Small intestine (tissue), 7 donors: ENCODE results near the gene CARD10. TPM values are rescaled to one million over a fixed set of nuclear protein-coding genes. Genes with fewer than 3 reads are reported as not detected.
A peak's percentile ranks its signal among the peaks of the same experiment; 100 is the strongest.

Source experiments
- DNase-seq, 2 donors: peaks; one replicate each; pipeline versions ENCODE4 v3.0.0 to v3.0.0-alpha.2; 2013
- FAIRE-seq: peaks from 2 replicates; lab custom pipeline; 2012; peaks lifted over from hg19 to GRCh38; lab: Jason Lieb, UNC
- H3K27ac ChIP-seq, 3 donors: one replicate each; pipeline ENCODE4 v1.5.1; 2013; ENCODE audit warnings: low read length in 2 of 3, mild to moderate bottlenecking in 2 of 3, control low read depth in 1 of 3, inconsistent platforms in 1 of 3, low read depth in 1 of 3, moderate library complexity in 1 of 3
- H3K27me3 ChIP-seq, 3 donors: one replicate each; pipeline ENCODE4 v1.6.1; 2013; ENCODE audit warnings: low read length in 3 of 3, inconsistent platforms in 1 of 3; ENCODE audit not compliant: control insufficient read depth in 3 of 3, insufficient read depth in 3 of 3
- H3K36me3 ChIP-seq, 3 donors: one replicate each; pipeline ENCODE4 v1.6.1; 2013; ENCODE audit warnings: low read length in 3 of 3, inconsistent platforms in 1 of 3, low read depth in 1 of 3, mild to moderate bottlenecking in 1 of 3, moderate library complexity in 1 of 3; ENCODE audit not compliant: control insufficient read depth in 3 of 3, insufficient read depth in 2 of 3
- H3K4me1 ChIP-seq, 3 donors: one replicate each; pipeline ENCODE4 v1.6.1; 2013; ENCODE audit warnings: low read length in 2 of 3, inconsistent platforms in 1 of 3, low read depth in 1 of 3, mild to moderate bottlenecking in 1 of 3, moderate library complexity in 1 of 3; ENCODE audit not compliant: control insufficient read depth in 3 of 3, insufficient read depth in 2 of 3
- H3K4me3 ChIP-seq, 3 donors: one replicate each; pipeline ENCODE4 v1.5.1; 2013; ENCODE audit warnings: low read length in 3 of 3, control low read depth in 1 of 3, inconsistent platforms in 1 of 3, low read depth in 1 of 3, mild to moderate bottlenecking in 1 of 3, moderate library complexity in 1 of 3
- H3K9me3 ChIP-seq, 2 donors: one replicate each; pipeline ENCODE4 v1.6.1; 2013; ENCODE audit warnings: low read depth in 1 of 2, low read length in 1 of 2; ENCODE audit not compliant: control insufficient read depth in 2 of 2, insufficient read depth in 1 of 2
- WGBS, 3 donors: extraction: QIAGEN DNeasy Blood & Tissue Kit; methylation state at CpG; one replicate each; pipeline ENCODE4 v1.1.7; 2013; 5-methylcytosine and 5-hydroxymethylcytosine counted together
- polyA plus RNA-seq, 4 donors: library from polyadenylated mRNA; stranded (reverse) in 3 of 4; unstranded in 1 of 4; fragments of 200-250 nt in 3 of 4; fragments of 120-200 nt in 1 of 4; gene quantifications; one replicate each; pipeline versions ENCODE4 v1.2.1 to v1.2.3, GENCODE V29; 2013
- donor health status: healthy with polysubstance abuse.
- donor health status: control.
- donor health status: control.
- donor health status: Bipolar disorder and iron deficiency.
- donor health status: healthy.

Gene CARD10
- polyA plus RNA-seq, 4 donors, result 31.5 to 129 (median 88.8) TPM

DNA sequence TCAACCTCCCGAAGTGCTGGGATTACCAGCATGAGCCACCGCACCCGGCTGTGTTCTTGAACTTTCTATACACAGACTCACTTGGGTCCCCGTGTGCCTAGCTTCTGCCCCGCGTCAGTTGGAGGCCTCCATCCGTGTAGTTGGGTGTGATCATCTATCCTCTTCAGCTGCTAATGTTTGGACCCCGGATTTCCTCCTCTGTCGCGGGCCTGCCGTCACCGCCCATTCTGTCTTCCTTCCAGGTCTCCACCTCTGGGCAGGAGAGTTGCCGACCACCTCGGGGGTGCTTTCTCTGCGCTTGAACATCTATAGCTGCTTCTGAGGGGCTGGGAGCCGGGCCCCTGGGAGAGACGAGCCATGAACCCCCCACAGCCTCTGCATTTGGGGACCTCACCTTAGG, 46.6 kb upstream of the CARD10 start:
- H3K9me3 ChIP-seq, result no peaks in the 10 kb centered on the region
- DNase-seq, result no peak
- no peak overlapping the region for H3K27ac ChIP-seq
- H3K36me3 ChIP-seq, result peaks cover 0 to 85% (median 0%) of the 10 kb centered on the region in 3 donors
- H3K4me3 ChIP-seq, result no peak overlapping the region
- H3K4me1 ChIP-seq, result peaks cover 7 to 76% (median 8%) of the 10 kb centered on the region in 3 donors
- WGBS, 3 donors, result 52 to 67% (median 59%) methylated on average over 17 of the region's 17 CpGs
- H3K27me3 ChIP-seq, result no peaks in the 10 kb centered on the region
- FAIRE-seq, result no peak

- Histone ChIP-seq H3K4me3 (no peak overlapping the region), H3K27me3 (no peaks in the 10 kb centered on the region), H3K36me3 (peaks cover 0 to 69% (median 0%) of the 10 kb centered on the region in 3 donors), H3K27ac (peak overlapping the region; percentile 4 to 93 (median 86)), H3K4me1 (peaks cover 6 to 68% (median 8%) of the 10 kb centered on the region in 3 donors), H3K9me3 (no peaks in the 10 kb centered on the region)
- FAIRE-seq (no peak), DNase-seq (no peak)
- WGBS, 3 donors, result 57 to 60% (median 59%) methylated on average over 7 of the region's 7 CpGs
These were observed 45.0 kb upstream of the CARD10 start for GRCh38 chr22:37564111-37564711.

DNA sequence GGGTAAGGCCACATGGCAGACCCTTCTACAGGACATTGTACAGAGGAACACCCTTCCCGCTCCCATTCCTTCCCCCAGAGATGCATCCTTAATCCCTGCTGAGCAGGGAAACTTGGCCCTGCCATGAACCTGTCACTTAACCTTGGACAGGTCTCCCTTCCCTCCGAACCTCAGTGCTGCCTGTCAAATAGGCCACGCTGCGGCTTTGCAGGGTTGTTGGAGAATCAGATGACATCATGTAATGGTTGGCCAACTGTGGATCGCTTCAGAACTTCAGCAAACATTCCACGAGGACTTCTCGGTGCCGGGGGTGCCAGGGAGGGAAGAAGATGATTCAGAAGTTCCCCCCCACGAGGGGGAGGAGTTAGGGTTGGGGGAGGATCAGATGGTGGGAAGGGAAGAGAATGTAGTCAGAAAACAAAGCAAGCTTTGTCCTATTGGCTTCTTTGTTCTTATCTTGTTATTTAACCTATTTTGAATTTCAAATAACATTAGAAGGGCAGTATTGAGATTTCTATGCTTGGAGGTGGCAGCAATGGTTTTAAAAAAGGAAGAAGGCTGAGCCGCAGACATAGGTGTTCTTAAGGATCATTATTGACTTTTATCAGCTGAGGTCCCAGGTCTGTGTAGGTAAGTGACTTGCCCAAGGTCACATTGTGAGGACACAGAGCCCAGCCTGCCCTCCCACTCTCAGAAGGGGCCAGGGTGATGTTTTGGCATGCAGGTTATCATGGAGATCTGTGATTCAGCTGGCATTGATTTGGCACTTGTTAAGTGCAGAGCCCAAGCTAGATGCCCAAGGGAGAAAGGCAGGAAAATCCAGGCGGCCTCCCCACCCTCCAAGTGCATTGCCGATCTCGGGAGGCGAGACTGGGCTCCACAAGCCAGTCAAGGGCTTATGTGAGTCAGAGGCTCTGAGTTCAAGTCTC, 44.2 kb upstream of the CARD10 start:
- DNase-seq (peak; percentile 61 to 77), FAIRE-seq (no peak)
- H3K4me1 ChIP-seq, result peaks cover 6 to 60% (median 8%) of the 10 kb centered on the region in 3 donors
- H3K36me3 ChIP-seq, result peaks cover 0 to 61% (median 0%) of the 10 kb centered on the region in 3 donors
- peak overlapping the region in 1 of 3 donors; percentile 1 for H3K4me3 ChIP-seq
- H3K27ac ChIP-seq, result peak overlapping the region; percentile 58 to 93 (median 86)
- H3K27me3 ChIP-seq, result no peaks in the 10 kb centered on the region
- H3K9me3 ChIP-seq, result no peaks in the 10 kb centered on the region
- 18 to 37% (median 36%) methylated on average over 14 of the region's 14 CpGs for WGBS, 3 donors

GRCh38 chr22:37562049-37562875, 43.0 kb upstream of the CARD10 start:
- Histone ChIP-seq H3K4me1 (peaks cover 6 to 55% (median 8%) of the 10 kb centered on the region in 3 donors), H3K27me3 (no peaks in the 10 kb centered on the region), H3K36me3 (peaks cover 0 to 50% (median 0%) of the 10 kb centered on the region in 3 donors), H3K4me3 (peak overlapping the region in 2 of 3 donors; percentile 55 to 90), H3K9me3 (no peaks in the 10 kb centered on the region), H3K27ac (peak overlapping the region; percentile 27 to 93 (median 86))
- FAIRE-seq (no peak), DNase-seq (no peak)
- 56 to 66% (median 61%) methylated on average over 14 of the region's 14 CpGs for WGBS, 3 donors

DNA sequence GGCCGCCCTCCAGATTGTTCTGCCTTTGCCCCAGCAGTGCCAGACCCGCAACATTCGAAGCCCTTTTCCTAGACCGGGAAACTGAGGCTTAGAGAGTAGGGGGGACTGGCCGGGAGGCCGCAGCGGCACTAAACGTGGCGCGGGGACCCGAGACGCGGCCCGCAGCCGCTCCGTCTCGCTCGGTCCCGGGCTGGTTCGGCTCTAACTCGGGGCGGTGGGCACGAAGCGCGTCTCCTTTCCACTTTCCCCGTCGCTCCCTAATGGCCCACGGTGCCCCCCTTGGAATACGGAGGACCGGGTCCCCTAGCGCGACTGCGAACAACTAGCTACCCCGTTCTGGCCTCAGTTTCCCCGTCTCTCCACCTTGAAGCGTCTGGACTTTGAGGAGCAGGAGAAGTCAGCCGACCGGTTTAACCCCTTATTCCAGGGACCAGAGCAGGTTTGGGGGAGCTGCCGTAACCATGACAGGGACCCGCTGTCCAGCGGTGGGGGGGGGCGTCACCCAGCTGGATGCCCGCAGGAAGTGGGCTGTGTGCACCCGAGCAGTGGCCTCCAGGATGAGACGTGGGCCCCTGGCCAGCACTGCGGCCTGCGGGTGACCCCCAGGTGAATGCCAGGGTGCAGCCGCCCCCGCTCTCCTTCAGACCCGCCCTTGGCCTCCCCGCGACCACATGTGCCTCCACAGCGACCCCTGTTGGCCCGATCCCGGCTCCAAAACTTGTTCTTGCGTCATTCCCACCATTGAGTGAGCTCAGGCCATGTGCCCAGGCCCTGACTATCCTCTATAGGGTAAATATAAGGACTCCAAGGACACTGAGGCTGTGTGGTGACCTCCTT, 42.2 kb upstream of the CARD10 start:
- Histone ChIP-seq H3K36me3 (peaks cover 0 to 41% (median 0%) of the 10 kb centered on the region in 3 donors), H3K4me1 (peaks cover 10 to 58% (median 12%) of the 10 kb centered on the region in 3 donors), H3K27me3 (no peaks in the 10 kb centered on the region), H3K27ac (peak overlapping the region; percentile 86 to 96 (median 93)), H3K4me3 (peak overlapping the region; percentile 55 to 90 (median 72)), H3K9me3 (no peaks in the 10 kb centered on the region)
- FAIRE-seq (no peak), DNase-seq (peak; percentile 90 to 97)
- WGBS, 3 donors, result 1 to 3% (median 1%) methylated on average over 50 to 56 of the region's 56 CpGs

DNA sequence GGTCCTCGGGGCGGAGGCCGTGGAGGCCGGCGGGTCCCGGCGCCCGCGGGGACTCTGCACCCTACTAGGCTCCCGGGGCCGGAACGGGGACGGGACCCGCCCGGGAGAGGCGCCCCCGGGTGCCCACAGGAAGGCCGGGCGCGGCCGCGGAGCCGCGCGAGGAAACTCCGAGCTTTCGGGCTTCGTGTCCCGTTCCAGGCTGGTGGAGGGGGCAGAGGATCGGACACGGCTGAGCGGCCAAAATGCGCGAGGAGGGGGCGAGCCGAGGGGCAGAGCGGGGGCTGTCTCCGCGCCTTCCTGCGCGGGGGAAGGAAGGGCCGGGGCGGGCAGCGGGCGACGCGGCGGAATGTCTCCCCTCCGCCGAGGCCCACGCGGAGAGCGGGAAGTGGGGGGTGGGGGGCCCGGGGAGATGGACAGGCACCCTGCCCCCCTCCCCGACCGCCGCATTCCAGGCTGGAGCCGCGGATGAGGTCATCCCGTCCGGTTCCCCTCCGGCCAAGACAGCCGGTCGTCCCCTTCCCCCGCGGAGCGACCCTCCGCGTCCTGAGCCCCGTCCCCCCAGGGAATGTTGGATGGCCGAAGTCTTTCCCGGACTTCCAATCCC, 41.5 kb upstream of the CARD10 start:
- Histone ChIP-seq H3K9me3 (no peaks in the 10 kb centered on the region), H3K27me3 (no peaks in the 10 kb centered on the region), H3K27ac (peak overlapping the region; percentile 86 to 96 (median 93)), H3K4me1 (peaks cover 10 to 57% (median 12%) of the 10 kb centered on the region in 3 donors), H3K36me3 (peaks cover 0 to 34% (median 0%) of the 10 kb centered on the region in 3 donors), H3K4me3 (peak overlapping the region; percentile 55 to 90 (median 72))
- peak in 1 of 2 donors; percentile 67 for DNase-seq
- no peak for FAIRE-seq
- WGBS, 3 donors, result 1 to 2% (median 1%) methylated on average over 17 to 72 of the region's 72 CpGs

- H3K4me3 ChIP-seq, result peak within 1 kb of the TSS; percentile 55 to 90 (median 72)
- H3K4me1 ChIP-seq, result peaks cover 10 to 57% (median 15%) of the 10 kb centered on the region in 3 donors
- peak within 1 kb of the TSS; percentile 90 to 96 (median 93) for H3K27ac ChIP-seq
- peak; percentile 79 to 92 for DNase-seq
- H3K27me3 ChIP-seq, result no peaks in the 10 kb centered on the region
- FAIRE-seq, result no peak
- 5 to 14% (median 7%) methylated on average over 16 to 76 of the region's 76 CpGs for WGBS, 3 donors
- no peaks in the 10 kb centered on the region for H3K9me3 ChIP-seq
- peaks cover 0 to 30% (median 0%) of the 10 kb centered on the region in 3 donors for H3K36me3 ChIP-seq
These were observed 40.8 kb upstream of the CARD10 start, which contains the start of gene CDC42EP1 for GRCh38 chr22:37559901-37560607. Gene CDC42EP1, plus strand, starts transcription at chr22:37560480. Its CDS starts 5,870 bp downstream, at chr22:37566350.
